Fibroblast of pulmonary artery (primary cell): ENCODE results near the gene PPP2R1B.
"Not testable (repeated sequence)": the region's sequence is repeated elsewhere in the genome, so short reads cannot be mapped to it uniquely, and the experiment has no call there.

Experiments used
- DNase-seq: peaks from one replicate; pipeline ENCODE4 v3.0.0-alpha.2; 2010; ENCODE audit warnings: low read depth
- H3K4me3 ChIP-seq: replicated peaks from 2 replicates; pipeline ENCODE4 v1.5.1; 2011; ENCODE audit warnings: low read depth, mild to moderate bottlenecking, control low read depth, low read length, moderate library complexity
- TF ChIP-seq, protein P1 (sequence below): IDR thresholded peaks from 2 replicates; pipeline ENCODE4 v1.5.1; 2011; ENCODE audit warnings: mild to moderate bottlenecking, control low read depth, low read length, inconsistent platforms; ENCODE audit errors: missing control alignments

The PPP2R1B gene

GRCh38 chr11:111785076-111785475 is 18.9 kb upstream of the PPP2R1B start:
- no peak for DNase-seq
- TF ChIP-seq, protein P1, sequence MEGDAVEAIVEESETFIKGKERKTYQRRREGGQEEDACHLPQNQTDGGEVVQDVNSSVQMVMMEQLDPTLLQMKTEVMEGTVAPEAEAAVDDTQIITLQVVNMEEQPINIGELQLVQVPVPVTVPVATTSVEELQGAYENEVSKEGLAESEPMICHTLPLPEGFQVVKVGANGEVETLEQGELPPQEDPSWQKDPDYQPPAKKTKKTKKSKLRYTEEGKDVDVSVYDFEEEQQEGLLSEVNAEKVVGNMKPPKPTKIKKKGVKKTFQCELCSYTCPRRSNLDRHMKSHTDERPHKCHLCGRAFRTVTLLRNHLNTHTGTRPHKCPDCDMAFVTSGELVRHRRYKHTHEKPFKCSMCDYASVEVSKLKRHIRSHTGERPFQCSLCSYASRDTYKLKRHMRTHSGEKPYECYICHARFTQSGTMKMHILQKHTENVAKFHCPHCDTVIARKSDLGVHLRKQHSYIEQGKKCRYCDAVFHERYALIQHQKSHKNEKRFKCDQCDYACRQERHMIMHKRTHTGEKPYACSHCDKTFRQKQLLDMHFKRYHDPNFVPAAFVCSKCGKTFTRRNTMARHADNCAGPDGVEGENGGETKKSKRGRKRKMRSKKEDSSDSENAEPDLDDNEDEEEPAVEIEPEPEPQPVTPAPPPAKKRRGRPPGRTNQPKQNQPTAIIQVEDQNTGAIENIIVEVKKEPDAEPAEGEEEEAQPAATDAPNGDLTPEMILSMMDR = no peak
- no peak overlapping the region for H3K4me3 ChIP-seq

DNA sequence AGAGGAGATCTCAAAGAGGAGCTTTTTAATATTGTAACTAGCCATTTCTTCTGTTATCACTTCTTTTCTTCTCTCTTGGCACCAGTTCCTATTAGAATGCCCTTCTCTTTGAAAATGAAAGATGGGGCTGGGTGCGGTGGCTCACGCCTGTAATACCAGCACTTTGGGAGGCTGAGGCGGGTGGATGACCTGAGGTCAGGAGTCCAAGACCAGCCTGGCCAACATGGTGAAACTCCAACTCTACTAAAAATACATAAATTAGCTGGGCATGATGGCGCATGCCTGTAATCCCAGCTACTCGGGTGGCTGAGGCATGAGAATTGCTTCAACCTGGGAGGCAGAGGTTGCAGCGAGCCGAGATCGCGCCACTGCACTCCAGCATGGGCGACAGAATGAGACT is 18.1 kb upstream of the PPP2R1B start:
- not testable (repeated sequence) for H3K4me3 ChIP-seq, DNase-seq

DNA sequence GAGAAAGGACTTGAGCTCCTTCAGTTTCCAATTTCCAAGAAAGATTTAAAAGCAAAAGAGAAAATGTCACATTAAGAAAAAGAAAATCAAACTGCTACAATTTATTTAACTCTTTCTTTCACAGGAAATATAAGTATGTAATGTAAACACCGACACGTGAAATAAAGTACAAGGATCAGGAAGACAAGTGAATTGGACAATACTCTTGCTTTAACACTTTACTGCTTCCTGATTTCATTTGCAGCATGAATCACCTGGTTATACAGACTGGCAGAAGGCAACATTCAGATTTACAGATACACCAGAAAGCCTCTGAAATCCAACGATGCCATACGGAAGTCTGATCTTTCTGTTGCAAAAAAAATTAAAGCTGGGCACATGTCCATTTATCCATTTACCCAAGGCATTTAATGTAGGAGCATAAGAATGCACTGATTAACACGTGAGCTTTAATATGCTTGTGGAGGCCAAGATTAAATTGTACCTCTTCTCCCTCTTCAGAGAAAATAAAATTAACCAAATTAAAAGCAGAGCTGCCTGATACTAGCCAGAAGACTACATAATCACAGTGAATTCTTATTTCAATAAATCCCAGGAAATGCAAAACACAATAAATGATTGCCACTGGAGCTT is 16.0 kb upstream of the PPP2R1B start:
- no peak overlapping the region for H3K4me3 ChIP-seq
- no peak for DNase-seq
- TF ChIP-seq, protein P1 = no peak

- no peak for DNase-seq
- TF ChIP-seq, protein P1 = no peak
- H3K4me3 ChIP-seq = no peak overlapping the region
Observed at GRCh38 chr11:111779118-111779517, 12.9 kb upstream of the PPP2R1B start.

GRCh38 chr11:111778047-111778558 is 11.9 kb upstream of the PPP2R1B start:
- no peak overlapping the region for H3K4me3 ChIP-seq
- no peak for DNase-seq
- TF ChIP-seq, protein P1 = no peak

GRCh38 chr11:111777094-111778046 is 11.2 kb upstream of the PPP2R1B start:
- TF ChIP-seq, protein P1 = peak; percentile 82
- peak; percentile 90 for DNase-seq
- H3K4me3 ChIP-seq = no peak overlapping the region

- no peak for DNase-seq
- TF ChIP-seq, protein P1 = no peak
- no peak overlapping the region for H3K4me3 ChIP-seq
Observed at GRCh38 chr11:111776398-111777093, 10.4 kb upstream of the PPP2R1B start.
